Measurements from ENCODE around the gene ARFIP1. TPM values are rescaled to one million over a fixed set of nuclear protein-coding genes. Genes with fewer than 3 reads are reported as not detected.

ARFIP1 gene
- total RNA-seq, 4 donors from 2014 or later: 8.4 to 11.9 (median 9.7) TPM

DNA sequence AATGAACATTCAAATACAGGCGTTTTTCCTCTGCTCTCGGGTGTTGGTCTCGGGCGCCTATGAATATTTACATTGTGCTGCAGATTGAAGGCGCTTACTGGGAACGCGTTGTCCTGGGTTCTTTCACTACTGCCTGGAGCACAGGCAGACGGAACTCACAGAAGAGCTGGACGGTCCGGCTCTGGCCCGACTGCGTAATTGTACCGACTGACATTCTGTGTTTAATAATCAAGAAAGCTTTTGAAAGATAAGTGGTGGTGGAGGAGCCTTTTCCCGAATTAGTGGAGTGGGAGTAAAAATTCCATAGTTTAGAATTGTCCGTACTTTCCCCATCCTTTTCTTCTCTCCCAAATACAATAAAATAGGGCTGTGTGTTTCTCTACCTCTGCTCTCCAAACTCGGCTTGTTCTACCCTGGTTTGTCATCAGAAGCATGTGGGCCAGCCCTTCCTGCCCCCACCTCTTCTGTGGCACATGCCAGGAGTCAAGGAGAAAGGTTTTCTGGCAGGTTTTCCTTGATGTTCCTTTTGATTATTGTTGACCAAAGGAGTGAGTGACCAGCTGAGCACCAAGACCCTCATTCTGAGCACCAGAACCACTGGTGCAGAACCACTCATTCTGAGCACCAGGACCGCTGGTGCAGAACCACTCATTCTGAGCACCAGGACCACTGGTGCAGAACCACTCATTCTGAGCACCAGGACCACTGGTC lies 158.6 kb downstream of the ARFIP1 start:
- Histone ChIP-seq H3K9me3 (no peaks in the 10 kb centered on the region), H3K4me1 (peaks cover 0 to 18% of the 10 kb centered on the region in 2 donors), H3K27me3 (peaks cover 35 to 57% (median 50%) of the 10 kb centered on the region in 3 donors), H3K4me3 (peak overlapping the region; percentile 42 to 72 (median 63)), H3K27ac (peak overlapping the region in 1 of 4 donors; percentile 26), H3K36me3 (no peaks in the 10 kb centered on the region)
- intact Hi-C loops (cut with DNase I; ENCODE audit: low total_unique reads) (no loop called here), in situ Hi-C loops (cut with MboI; ENCODE audit: low sequenced_read_pairs in 4 of 4) (no loop called here)
- DNase-seq (no peak), ATAC-seq (no peak)
- no peak for TF ChIP-seq POLR2A (IDR thresholded peaks at IDR 0.05)

DNA sequence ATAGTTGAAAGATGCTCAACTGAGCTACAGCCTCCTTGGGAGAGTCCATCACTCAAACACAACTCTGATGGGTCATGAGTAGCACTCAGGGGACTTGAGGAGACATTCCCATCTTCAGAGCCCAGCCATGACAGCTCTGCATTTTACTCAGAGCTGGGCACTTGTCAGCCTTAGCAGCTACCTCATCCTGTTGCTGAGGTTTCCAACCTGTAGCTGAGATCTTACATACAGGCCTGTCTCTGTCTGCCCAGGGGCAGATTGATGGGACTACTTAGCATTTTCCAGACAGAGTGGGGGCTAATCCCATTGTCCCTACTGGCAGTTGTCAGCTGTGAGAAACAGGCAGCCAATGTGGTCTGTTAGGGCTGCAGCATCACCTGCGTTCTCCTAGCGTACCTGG lies 159.9 kb downstream of the ARFIP1 start:
- peaks cover 35 to 54% (median 50%) of the 10 kb centered on the region in 3 donors for H3K27me3 ChIP-seq
- no peak for ATAC-seq

DNA sequence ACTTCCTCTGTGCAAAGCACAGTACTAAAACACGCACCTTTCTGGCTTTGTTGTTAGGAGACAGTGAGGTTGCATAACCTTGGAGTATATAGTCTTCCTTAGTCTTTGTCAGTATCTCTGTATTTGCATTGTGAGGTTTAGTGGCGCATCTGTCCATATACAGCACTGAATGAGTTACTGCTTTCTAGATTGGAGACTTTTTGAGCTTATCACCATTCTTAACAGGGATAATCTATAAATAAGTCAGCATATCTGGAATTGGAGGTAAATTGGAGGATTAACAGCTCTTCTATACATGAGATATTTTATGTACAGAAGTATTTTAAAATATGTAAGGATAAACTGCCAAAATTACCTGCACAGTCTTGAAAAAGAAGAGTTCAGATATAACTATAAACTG lies 160.7 kb downstream of the ARFIP1 start:
- Histone ChIP-seq H3K4me3 (no peak overlapping the region), H3K4me1 (peaks cover 5 to 18% of the 10 kb centered on the region in 2 donors), H3K27me3 (peaks cover 32 to 49% (median 48%) of the 10 kb centered on the region in 3 donors), H3K27ac (no peak overlapping the region), H3K36me3 (no peaks in the 10 kb centered on the region), H3K9me3 (no peaks in the 10 kb centered on the region)
- DNase-seq: no peak
- no peak for ATAC-seq
- intact Hi-C loops (cut with DNase I; ENCODE audit: low total_unique reads): no loop called here
- in situ Hi-C loops (cut with MboI; ENCODE audit: low sequenced_read_pairs in 4 of 4): no loop called here
- no peak for TF ChIP-seq CTCF (IDR thresholded peaks at IDR 0.05 in 4 of 5, conservative IDR thresholded peaks at IDR 0.05 in 1 of 5)
- no peak for TF ChIP-seq POLR2A (IDR thresholded peaks at IDR 0.05)

More for the DNA sequence above, 159.9 kb downstream of the ARFIP1 start:
- H3K4me3 ChIP-seq: no peak overlapping the region
- no peak for DNase-seq
- H3K27ac ChIP-seq: no peak overlapping the region
- intact Hi-C loops (cut with DNase I; ENCODE audit: low total_unique reads): no loop called here
- H3K36me3 ChIP-seq: no peaks in the 10 kb centered on the region
- TF ChIP-seq POLR2A (IDR thresholded peaks at IDR 0.05) (no peak), CTCF (IDR thresholded peaks at IDR 0.05 in 4 of 5, conservative IDR thresholded peaks at IDR 0.05 in 1 of 5) (no peak)
- no peaks in the 10 kb centered on the region for H3K9me3 ChIP-seq
- in situ Hi-C loops (cut with MboI; ENCODE audit: low sequenced_read_pairs in 4 of 4): no loop called here
- peaks cover 5 to 18% of the 10 kb centered on the region in 2 donors for H3K4me1 ChIP-seq

DNA sequence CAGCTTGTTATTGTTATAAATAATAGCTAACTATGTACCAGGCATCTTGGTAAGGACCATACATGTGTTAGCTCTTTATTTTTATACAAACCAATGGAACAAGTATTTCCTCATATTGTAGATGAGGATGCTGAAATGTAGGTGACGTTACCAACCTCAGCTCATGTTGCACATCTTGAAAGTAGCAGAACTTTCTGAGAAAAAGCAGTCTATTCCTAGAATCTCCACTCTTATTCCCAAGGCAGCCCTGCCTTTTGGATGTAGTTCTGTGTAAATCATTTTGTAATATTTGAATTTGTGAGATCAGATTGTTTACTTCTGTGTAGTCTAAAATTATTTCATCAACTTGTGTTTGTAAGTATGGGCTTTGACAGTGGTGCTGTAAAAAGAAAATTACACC lies 161.7 kb downstream of the ARFIP1 start:
- H3K4me1 ChIP-seq: peaks cover 5 to 12% of the 10 kb centered on the region in 2 donors
- intact Hi-C loops (cut with DNase I; ENCODE audit: low total_unique reads) (no loop called here), in situ Hi-C loops (cut with MboI; ENCODE audit: low sequenced_read_pairs in 4 of 4) (no loop called here)
- no peaks in the 10 kb centered on the region for H3K36me3 ChIP-seq
- no peak for DNase-seq
- TF ChIP-seq POLR2A (IDR thresholded peaks at IDR 0.05) (no peak), CTCF (IDR thresholded peaks at IDR 0.05 in 4 of 5, conservative IDR thresholded peaks at IDR 0.05 in 1 of 5) (no peak)
- ATAC-seq: peak in 1 of 2 donors; percentile 19
- no peak overlapping the region for H3K27ac ChIP-seq
- peaks cover 27 to 42% (median 40%) of the 10 kb centered on the region in 3 donors for H3K27me3 ChIP-seq
- H3K4me3 ChIP-seq: no peak overlapping the region
- H3K9me3 ChIP-seq: no peaks in the 10 kb centered on the region

GRCh38 chr4:152942346-152942745 lies 162.6 kb downstream of the ARFIP1 start:
- ATAC-seq (no peak), DNase-seq (no peak)
- Histone ChIP-seq H3K9me3 (no peaks in the 10 kb centered on the region), H3K27ac (no peak overlapping the region), H3K27me3 (peaks cover 20 to 32% (median 31%) of the 10 kb centered on the region in 3 donors), H3K36me3 (no peaks in the 10 kb centered on the region), H3K4me3 (no peak overlapping the region), H3K4me1 (peaks cover 3 to 5% of the 10 kb centered on the region in 2 donors)
- no peak for TF ChIP-seq POLR2A (IDR thresholded peaks at IDR 0.05)
- no peak for TF ChIP-seq CTCF (IDR thresholded peaks at IDR 0.05 in 4 of 5, conservative IDR thresholded peaks at IDR 0.05 in 1 of 5)
- in situ Hi-C loops (cut with MboI; ENCODE audit: low sequenced_read_pairs in 4 of 4) (no loop called here), intact Hi-C loops (cut with DNase I; ENCODE audit: low total_unique reads) (no loop called here)

All from gastrocnemius medialis (tissue), 4 donors.